B cell (primary cell): ENCODE results near the gene IKZF1. TPM values are rescaled to one million over a fixed set of nuclear protein-coding genes. Genes with fewer than 3 reads are reported as not detected.

Experiments used
- ATAC-seq: fragments of 200-7000 bp; cut with Tn5 transposase; one replicate; pipeline ENCODE4 v1.10.0; 2021; ENCODE audit warnings: low read depth, mild to moderate bottlenecking, moderate number of reproducible peaks, moderate library complexity
- CTCF ChIA-PET: fragments of 350-600 bp; sonication (Branson Sonifier 250); formaldehyde crosslinking; loops from one replicate; lab custom pipeline; 2021; ENCODE audit warnings: antibody characterized with exemption, inconsistent platforms; lab: Charles Lee
- POLR2A ChIA-PET: fragments of 350-600 bp; sonication (Branson Sonifier 250); formaldehyde crosslinking; loops from one replicate; lab custom pipeline; 2021; ENCODE audit warnings: antibody characterized with exemption; lab: Charles Lee
- DNase-seq: peaks from one replicate; pipeline ENCODE4 v3.0.0; 2013
- H2AFZ ChIP-seq: 2 replicates; pipeline ENCODE4 v1.6.1; 2012; ENCODE audit warnings: mild to moderate bottlenecking, low read depth, low read length; ENCODE audit not compliant: insufficient read depth, poor library complexity, severe bottlenecking
- H3K27ac ChIP-seq, 2 donors: 1 replicate in 1 of 2; 2 replicates in 1 of 2; pipeline ENCODE4 v1.5.1; 2012 to 2013; ENCODE audit warnings: low read length in 2 of 2, mild to moderate bottlenecking in 2 of 2, moderate library complexity in 1 of 2
- H3K27me3 ChIP-seq, 4 experiments: fragments of 200-600 bp in 1 of 4; sonication (generic) in 1 of 4; replicated peaks in 1 of 4; 1 replicate in 2 of 4; 2 replicates in 2 of 4; pipeline versions ENCODE4 v1.6.1 to v1.7.0; 2013 to 2016; ENCODE audit warnings: low read length in 3 of 4, mild to moderate bottlenecking in 2 of 4, mixed read lengths in 1 of 4, moderate library complexity in 1 of 4; ENCODE audit not compliant: insufficient read depth in 4 of 4, control insufficient read depth in 3 of 4; ENCODE audit errors: control extremely low read depth in 1 of 4
- H3K36me3 ChIP-seq, 2 experiments: replicated peaks in 1 of 2; 1 replicate in 1 of 2; 2 replicates in 1 of 2; pipeline versions ENCODE4 v1.6.1 to v1.7.1; 2013; ENCODE audit warnings: low read length in 1 of 2; ENCODE audit not compliant: insufficient read depth in 2 of 2, control insufficient read depth in 1 of 2; ENCODE audit errors: control extremely low read depth in 1 of 2, extremely low read depth in 1 of 2
- H3K4me1 ChIP-seq, 2 donors: fragments of 200-600 bp in 1 of 2; sonication (generic) in 1 of 2; 1 replicate in 1 of 2; 2 replicates in 1 of 2; pipeline versions ENCODE4 v1.5.1 to v1.6.1; 2013 to 2017; ENCODE audit warnings: low read length in 2 of 2; ENCODE audit not compliant: control insufficient read depth in 2 of 2, insufficient read depth in 2 of 2
- H3K4me2 ChIP-seq: replicated peaks from 2 replicates; pipeline ENCODE3; 2012; ENCODE audit warnings: mild to moderate bottlenecking, low read depth, low read length; ENCODE audit not compliant: poor library complexity, severe bottlenecking
- H3K4me3 ChIP-seq, 5 experiments: fragments of 200-600 bp in 1 of 5; sonication (generic) in 1 of 5; 1 replicate in 3 of 5; 2 replicates in 2 of 5; pipeline versions ENCODE4 v1.5.1 to v1.7.0; 2011 to 2016; ENCODE audit warnings: low read length in 4 of 5, mild to moderate bottlenecking in 4 of 5, low read depth in 2 of 5, control low read depth in 1 of 5, moderate library complexity in 1 of 5; ENCODE audit not compliant: insufficient read depth in 1 of 5; ENCODE audit errors: control extremely low read depth in 1 of 5, extremely low read depth in 1 of 5
- H3K79me2 ChIP-seq: fragments of 200-600 bp; sonication (generic); one replicate; pipeline ENCODE4 v1.6.0; 2016; ENCODE audit warnings: low read length; ENCODE audit not compliant: control insufficient read depth, insufficient read depth
- H3K9ac ChIP-seq: fragments of 200-600 bp; sonication (generic); 2 replicates; pipeline ENCODE4 v1.6.1; 2017; ENCODE audit warnings: mild to moderate bottlenecking, low read length, moderate library complexity
- H3K9me3 ChIP-seq, 3 donors: one replicate each; pipeline versions ENCODE4 v1.6.1 to v1.7.1; 2013; ENCODE audit warnings: low read length in 2 of 3; ENCODE audit not compliant: control insufficient read depth in 2 of 3, insufficient read depth in 1 of 3; ENCODE audit errors: control extremely low read depth in 1 of 3
- H4K20me1 ChIP-seq: 2 replicates; pipeline ENCODE4 v1.6.0; 2012; ENCODE audit warnings: mild to moderate bottlenecking, low read length; ENCODE audit not compliant: insufficient read depth, control insufficient read depth, poor library complexity, severe bottlenecking
- H3K27ac Mint-ChIP-seq: one replicate; pipeline ENCODE4 v1.8.0; 2021; ENCODE audit warnings: mixed read lengths
- H3K27me3 Mint-ChIP-seq: one replicate; pipeline ENCODE4 v1.8.0; 2021; ENCODE audit warnings: mixed read lengths
- H3K4me1 Mint-ChIP-seq: one replicate; pipeline ENCODE4 v1.8.0; 2021; ENCODE audit warnings: mixed read lengths
- H3K4me3 Mint-ChIP-seq: one replicate; pipeline ENCODE4 v1.8.0; 2021; ENCODE audit warnings: mixed read lengths
- H3K9me3 Mint-ChIP-seq: one replicate; pipeline ENCODE4 v1.8.0; 2022; ENCODE audit warnings: mixed read lengths; ENCODE audit not compliant: insufficient read depth
- CTCF ChIP-seq: fragments of 200-600 bp; IDR thresholded peaks from one replicate; pipeline ENCODE4 v1.8.0; 2022; ENCODE audit warnings: antibody characterized with exemption, mild to moderate bottlenecking
- EZH2 ChIP-seq: IDR thresholded peaks from 2 replicates; pipeline ENCODE4 v1.6.1; 2012; ENCODE audit warnings: borderline replicate concordance, low read depth, mild to moderate bottlenecking, moderate library complexity, low read length; ENCODE audit not compliant: insufficient read depth, poor library complexity, severe bottlenecking
- WGBS: methylation state at CpG from one replicate; pipeline ENCODE4 v1.1.5; 2013; ENCODE audit warnings: missing lambda C conversion rate; ENCODE audit not compliant: insufficient coverage; 5-methylcytosine and 5-hydroxymethylcytosine counted together
- intact Hi-C: fragments of 100-400 bp; cut with micrococcal nuclease; formaldehyde crosslinking; loops from one replicate; pipeline ENCODE4 v1.10.0; 2022
- polyA plus RNA-seq: library from polyadenylated mRNA; depleted of rRNA; stranded (reverse); fragments of >200 nt; gene quantifications from 2 replicates; pipeline ENCODE4 v1.2.3, GENCODE V29; 2012
- total RNA-seq, 2 donors: library from RNA; stranded (reverse); fragments of 120-200 nt in 1 of 2; gene quantifications; 1 replicate in 1 of 2; 2 replicates in 1 of 2; pipeline versions ENCODE4 v1.2.3 to v1.2.4, GENCODE V29; 2013 to 2022

The IKZF1 gene
- total and polyA plus RNA-seq, 2 donors (not counting 1 experiment from before 2014, with no cell fraction given): 199 to 254 TPM

- Histone ChIP-seq H2AFZ (peak overlapping the region; percentile 0), H3K9ac (peak overlapping the region; percentile 38), H3K27me3 (no peaks in the 10 kb centered on the region), H3K9me3 (no peaks in the 10 kb centered on the region), H4K20me1 (peaks cover 17% of the 10 kb centered on the region), H3K79me2 (peaks cover 100% of the 10 kb centered on the region), H3K36me3 (peaks cover 5 to 78% of the 10 kb centered on the region in 2 experiments), H3K4me1 (peaks cover 52 to 87% of the 10 kb centered on the region in 2 donors), H3K4me2 (peak overlapping the region; percentile 57), H3K4me3 (peak overlapping the region in 1 of 5 experiments; percentile 6), H3K27ac (peak overlapping the region; percentile 56 to 90)
- ATAC-seq: peak; percentile 78
- intact Hi-C loops: loop anchor here (2.0 to 5.0 kb wide), 3 partner anchors 13 to 40 kb away; no protein-coding TSS in a partner anchor
- peak overlapping the region; percentile 73 for H3K4me3 Mint-ChIP-seq
- no CpG with 5 or more reads among the region's 3 CpGs for WGBS
- H3K27me3 Mint-ChIP-seq: no peaks in the 10 kb centered on the region
- TF ChIP-seq CTCF (no peak), EZH2 (no peak)
- ChIA-PET POLR2A (interaction anchor here (0.7 to 1.6 kb wide), 7 partner anchors 9 to 147 kb away, joined by 3 to 8 read pairs (median 4); no protein-coding TSS in a partner anchor), CTCF (interaction anchor here (0.6 to 4.6 kb wide), 5 partner anchors 13 to 65 kb away, joined by 3 to 30 read pairs (median 15); partner anchors contain the start of gene IKZF1)
- peak; percentile 67 for DNase-seq
- H3K9me3 Mint-ChIP-seq: no peaks in the 10 kb centered on the region
- peak overlapping the region; percentile 88 for H3K27ac Mint-ChIP-seq
- H3K4me1 Mint-ChIP-seq: peaks cover 92% of the 10 kb centered on the region
These were observed 47.8 kb downstream of the IKZF1 start for GRCh38 chr7:50352282-50352681.

GRCh38 chr7:50352751-50353150 lies 48.2 kb downstream of the IKZF1 start:
- H3K4me1 Mint-ChIP-seq: peaks cover 93% of the 10 kb centered on the region
- no peak overlapping the region for H3K4me3 ChIP-seq
- peaks cover 2 to 78% of the 10 kb centered on the region in 2 experiments for H3K36me3 ChIP-seq
- peaks cover 20% of the 10 kb centered on the region for H4K20me1 ChIP-seq
- H3K27ac Mint-ChIP-seq: peak overlapping the region; percentile 80
- no peaks in the 10 kb centered on the region for H3K27me3 ChIP-seq
- CTCF ChIA-PET: interaction anchor here (0.5 to 4.6 kb wide), 9 partner anchors 10 to 210 kb away, joined by 3 to 30 read pairs (median 4); no protein-coding TSS in a partner anchor
- WGBS: no CpG with 5 or more reads among the region's 1 CpG
- intact Hi-C loops: loop anchor here (2.0 to 5.0 kb wide), 3 partner anchors 14 to 40 kb away; no protein-coding TSS in a partner anchor
- H3K79me2 ChIP-seq: peaks cover 100% of the 10 kb centered on the region
- peak overlapping the region; percentile 38 for H3K9ac ChIP-seq
- no peaks in the 10 kb centered on the region for H3K27me3 Mint-ChIP-seq
- H3K27ac ChIP-seq: peak overlapping the region; percentile 56 to 90
- H3K4me1 ChIP-seq: peaks cover 52 to 84% of the 10 kb centered on the region in 2 donors
- no peak for DNase-seq
- ATAC-seq: no peak
- no peak overlapping the region for H3K4me3 Mint-ChIP-seq
- H3K9me3 ChIP-seq: no peaks in the 10 kb centered on the region
- H2AFZ ChIP-seq: no peak overlapping the region
- TF ChIP-seq EZH2: no peak
- no peak for TF ChIP-seq CTCF
- H3K9me3 Mint-ChIP-seq: no peaks in the 10 kb centered on the region
- POLR2A ChIA-PET: interaction anchor here (0.8 to 1.6 kb wide), 4 partner anchors 9 to 147 kb away, joined by 4 to 7 read pairs (median 5); no protein-coding TSS in a partner anchor
- peak overlapping the region; percentile 57 for H3K4me2 ChIP-seq
